Measurements from ENCODE around the gene IFNA8.

DNA sequence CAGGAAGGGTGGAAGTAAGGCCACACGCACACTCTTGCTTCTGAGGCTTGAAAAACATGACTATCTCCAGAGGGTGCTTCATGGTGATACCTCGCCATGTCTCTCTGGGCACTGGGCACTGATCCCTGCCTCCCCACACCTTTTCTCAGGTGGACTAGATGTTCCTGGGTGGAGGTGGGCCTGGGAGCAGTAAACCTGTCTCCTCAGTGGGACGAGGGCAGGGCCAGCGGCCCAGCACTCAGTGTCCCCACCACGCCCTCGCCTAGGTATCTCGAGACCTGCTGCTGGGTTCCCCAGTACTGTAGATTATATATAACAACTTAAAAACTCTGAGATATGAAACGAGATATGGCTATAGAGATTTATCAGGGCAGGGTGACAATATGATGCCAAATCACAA is 46.6 kb upstream of the IFNA8 start:
- no peak for TF ChIP-seq EZH2 (IDR thresholded peaks at IDR 0.05; ENCODE audit: borderline replicate concordance, low read depth, low read length, poor library complexity, severe bottlenecking)
- TF ChIP-seq, protein P1, sequence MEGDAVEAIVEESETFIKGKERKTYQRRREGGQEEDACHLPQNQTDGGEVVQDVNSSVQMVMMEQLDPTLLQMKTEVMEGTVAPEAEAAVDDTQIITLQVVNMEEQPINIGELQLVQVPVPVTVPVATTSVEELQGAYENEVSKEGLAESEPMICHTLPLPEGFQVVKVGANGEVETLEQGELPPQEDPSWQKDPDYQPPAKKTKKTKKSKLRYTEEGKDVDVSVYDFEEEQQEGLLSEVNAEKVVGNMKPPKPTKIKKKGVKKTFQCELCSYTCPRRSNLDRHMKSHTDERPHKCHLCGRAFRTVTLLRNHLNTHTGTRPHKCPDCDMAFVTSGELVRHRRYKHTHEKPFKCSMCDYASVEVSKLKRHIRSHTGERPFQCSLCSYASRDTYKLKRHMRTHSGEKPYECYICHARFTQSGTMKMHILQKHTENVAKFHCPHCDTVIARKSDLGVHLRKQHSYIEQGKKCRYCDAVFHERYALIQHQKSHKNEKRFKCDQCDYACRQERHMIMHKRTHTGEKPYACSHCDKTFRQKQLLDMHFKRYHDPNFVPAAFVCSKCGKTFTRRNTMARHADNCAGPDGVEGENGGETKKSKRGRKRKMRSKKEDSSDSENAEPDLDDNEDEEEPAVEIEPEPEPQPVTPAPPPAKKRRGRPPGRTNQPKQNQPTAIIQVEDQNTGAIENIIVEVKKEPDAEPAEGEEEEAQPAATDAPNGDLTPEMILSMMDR (conservative IDR thresholded peaks at IDR 0.05; ENCODE audit: low read depth, low read length) = no peak
